ENCODE data around the gene RSU1. TPM values are rescaled to one million over a fixed set of nuclear protein-coding genes. Genes with fewer than 3 reads are reported as not detected.

Gene RSU1
- total and polyA plus RNA-seq, 2 of the 13 experiments (the other 11 are each of a cell fraction or from before 2014, with no cell fraction given), result 32.3 to 35.1 TPM

- Histone ChIP-seq H3K27ac (ENCODE audit: extremely low read length, insufficient read depth, low read length) (no peak overlapping the region), H3K9me3 (ENCODE audit: low read length) (no peaks in the 10 kb centered on the region), H3K4me1 (ENCODE audit: insufficient read depth, low read length) (no peaks in the 10 kb centered on the region), H3K27me3 (ENCODE audit: control insufficient read depth in 1 of 2, insufficient read depth in 2 of 2, low read length in 2 of 2) (no peaks in the 10 kb centered on the region), H3K4me3 (replicated peaks in 1 of 3; ENCODE audit: insufficient read depth in 1 of 3, low read depth in 2 of 3, low read length in 3 of 3) (no peak overlapping the region), H3K9ac (ENCODE audit: insufficient read depth, low read depth, low read length) (no peak overlapping the region), H2AFZ (ENCODE audit: low read length) (no peak overlapping the region), H3K36me3 (replicated peaks in 1 of 2; ENCODE audit: control insufficient read depth in 1 of 2, insufficient read depth in 2 of 2, low read length in 2 of 2) (no peaks in the 10 kb centered on the region), H3K79me2 (ENCODE audit: insufficient read depth, low read length) (no peaks in the 10 kb centered on the region), H3K4me2 (ENCODE audit: low read depth, low read length) (no peak overlapping the region), H4K20me1 (ENCODE audit: insufficient read depth, low read length) (no peaks in the 10 kb centered on the region)
- FAIRE-seq (no peak), DNase-seq (ENCODE audit: low spot score) (no peak), ATAC-seq (no peak)
- intact Hi-C loops (cut with micrococcal nuclease; ENCODE audit: unreplicated experiment) (no loop called here), in situ Hi-C loops (cut with HindIII; ENCODE audit: extremely low pct_ligation_motif_present, low pct_unique_long_range_greater_than_20kb) (no loop called here)
- ChIA-PET CTCF (ENCODE audit: low intra/inter-chr PET ratio, low total read pairs) (no interaction called here), POLR2A (no interaction called here)
- no peak for TF ChIP-seq KLF15 (CRISPR knock-in tag; IDR thresholded peaks at IDR 0.05; ENCODE audit: borderline replicate concordance)
- WGBS (ENCODE audit: low lambda C conversion rate), result 90% methylated on average over 7 of the region's 7 CpGs
- BruUV-seq (replicated peaks), result no TSS peak
Measured at GRCh38 chr10:16662923-16663322, 154.3 kb downstream of the RSU1 start.

- no peaks in the 10 kb centered on the region for H3K4me1 ChIP-seq (ENCODE audit: insufficient read depth, low read length)
- no peaks in the 10 kb centered on the region for H4K20me1 ChIP-seq (ENCODE audit: insufficient read depth, low read length)
- BruUV-seq (replicated peaks), result no TSS peak
- H3K79me2 ChIP-seq (ENCODE audit: insufficient read depth, low read length), result no peaks in the 10 kb centered on the region
- H3K9me3 ChIP-seq (ENCODE audit: low read length), result no peaks in the 10 kb centered on the region
- H3K4me2 ChIP-seq (ENCODE audit: low read depth, low read length), result no peak overlapping the region
- no peak overlapping the region for H2AFZ ChIP-seq (ENCODE audit: low read length)
- ATAC-seq (no peak), DNase-seq (ENCODE audit: low spot score) (no peak), FAIRE-seq (no peak)
- in situ Hi-C loops (cut with HindIII; ENCODE audit: extremely low pct_ligation_motif_present, low pct_unique_long_range_greater_than_20kb), result no loop called here
- no peaks in the 10 kb centered on the region for H3K27me3 ChIP-seq (ENCODE audit: control insufficient read depth in 1 of 2, insufficient read depth in 2 of 2, low read length in 2 of 2)
- no peak overlapping the region for H3K4me3 ChIP-seq (replicated peaks in 1 of 3; ENCODE audit: insufficient read depth in 1 of 3, low read depth in 2 of 3, low read length in 3 of 3)
- no peaks in the 10 kb centered on the region for H3K36me3 ChIP-seq (replicated peaks in 1 of 2; ENCODE audit: control insufficient read depth in 1 of 2, insufficient read depth in 2 of 2, low read length in 2 of 2)
- WGBS (ENCODE audit: low lambda C conversion rate), result 91% methylated on average over 3 of the region's 3 CpGs
- intact Hi-C loops (cut with micrococcal nuclease; ENCODE audit: unreplicated experiment), result no loop called here
- no peak overlapping the region for H3K27ac ChIP-seq (ENCODE audit: extremely low read length, insufficient read depth, low read length)
- POLR2A ChIA-PET, result no interaction called here
- H3K9ac ChIP-seq (ENCODE audit: insufficient read depth, low read depth, low read length), result no peak overlapping the region
- CTCF ChIA-PET (ENCODE audit: low intra/inter-chr PET ratio, low total read pairs), result no interaction called here
- TF ChIP-seq FOXA3 (CRISPR knock-in tag; IDR thresholded peaks at IDR 0.05), result no peak
- TF ChIP-seq ARID2 (CRISPR knock-in tag; IDR thresholded peaks at IDR 0.05; ENCODE audit: borderline replicate concordance), result no peak
- TF ChIP-seq NFRKB (IDR thresholded peaks at IDR 0.05), result no peak
- TF ChIP-seq MTF2 (CRISPR knock-in tag; IDR thresholded peaks at IDR 0.05; ENCODE audit: borderline replicate concordance), result no peak
- TF ChIP-seq CHCHD3 (CRISPR knock-in tag; IDR thresholded peaks at IDR 0.05), result no peak
- TF ChIP-seq THAP11 (CRISPR knock-in tag; IDR thresholded peaks at IDR 0.05), result no peak
- no peak for TF ChIP-seq ZNF20 (CRISPR knock-in tag; IDR thresholded peaks at IDR 0.05)
- TF ChIP-seq HMGXB3 (CRISPR knock-in tag; IDR thresholded peaks at IDR 0.05; ENCODE audit: borderline replicate concordance), result no peak
- TF ChIP-seq GZF1 (CRISPR knock-in tag; IDR thresholded peaks at IDR 0.05), result no peak
- no peak for TF ChIP-seq ZNF790 (CRISPR knock-in tag; IDR thresholded peaks at IDR 0.05; ENCODE audit: borderline replicate concordance)
- no peak for TF ChIP-seq NFKBIZ (CRISPR knock-in tag; IDR thresholded peaks at IDR 0.05)
- TF ChIP-seq RBFOX2 (IDR thresholded peaks at IDR 0.05; ENCODE audit: low read depth, low read length), result no peak
- no peak for TF ChIP-seq ZSCAN22 (CRISPR knock-in tag; IDR thresholded peaks at IDR 0.05)
- TF ChIP-seq UBTF (CRISPR knock-in tag; IDR thresholded peaks at IDR 0.05), result no peak
Measured at GRCh38 chr10:16656895-16657294, 160.3 kb downstream of the RSU1 start.

Data from HepG2 (cell line).